ENCODE results near the gene CEP83. TPM values are rescaled to one million over a fixed set of nuclear protein-coding genes. Genes with fewer than 3 reads are reported as not detected.

The CEP83 gene
- total and polyA plus RNA-seq, 9 of the 15 experiments (the other 6 are each of a cell fraction or from before 2014, with no cell fraction given), result 5.3 to 40.5 (median 31.3) TPM

- TF ChIP-seq FOXO4 (CRISPR knock-in tag; IDR thresholded peaks at IDR 0.05) (no peak), KDM5B (IDR thresholded peaks at IDR 0.05; ENCODE audit: insufficient replicate concordance, low read depth, low read length) (no peak), DACH1 (IDR thresholded peaks at IDR 0.05; ENCODE audit: partially characterized antibody) (no peak), ZNF3 (CRISPR knock-in tag; IDR thresholded peaks at IDR 0.05) (no peak), GTF2F1 (IDR thresholded peaks at IDR 0.05; ENCODE audit: low read depth, low read length) (no peak)
Measured at GRCh38 chr12:94379479-94380113, 80.1 kb downstream of the CEP83 start (continued).

- H3K9ac ChIP-seq (ENCODE audit: insufficient read depth in 1 of 2, low read depth in 2 of 2, low read length in 2 of 2), result no peak overlapping the region
- in situ Hi-C loops (cut with MboI), result no loop called here
- no peak overlapping the region for H3K4me3 ChIP-seq
- 100% methylated on average over 2 of the region's 2 CpGs for WGBS (ENCODE audit: insufficient coverage, low coverage, missing lambda C conversion rate)
- H3K9me1 ChIP-seq (ENCODE audit: control insufficient read depth, insufficient read depth, low read length), result no peaks in the 10 kb centered on the region
- no peaks in the 10 kb centered on the region for H4K20me1 ChIP-seq (replicated peaks; ENCODE audit: control insufficient read depth, insufficient read depth, low read length)
- BruUV-seq (replicated peaks), result no TSS peak
- H2AFZ ChIP-seq (ENCODE audit: low read depth, low read length), result no peak overlapping the region
- H3K36me3 ChIP-seq (ENCODE audit: control insufficient read depth, insufficient read depth, low read length), result peaks cover 32% of the 10 kb centered on the region; the same call in 2 of the 3 replicates
- no peaks in the 10 kb centered on the region for H3K27me3 ChIP-seq (ENCODE audit: control insufficient read depth in 2 of 2, insufficient read depth in 2 of 2, low read length in 2 of 2)
- intact Hi-C loops (cut with micrococcal nuclease), result no loop called here
- FAIRE-seq (no peak), DNase-seq (ENCODE audit: extremely low read depth in 1 of 4, low spot score in 3 of 4) (no peak), ATAC-seq (no peak)
- H3K79me2 ChIP-seq (ENCODE audit: control insufficient read depth, insufficient read depth, low read length), result no peaks in the 10 kb centered on the region
- no peak overlapping the region for H3K27ac ChIP-seq (ENCODE audit: extremely low read depth, low read depth, low read length)
- no peak overlapping the region for H3K4me2 ChIP-seq (ENCODE audit: insufficient read depth, low read length)
- TF ChIP-seq ZBTB7A (IDR thresholded peaks at IDR 0.05; ENCODE audit: borderline replicate concordance, control insufficient read depth, low read depth, low read length) (no peak), TARDBP (IDR thresholded peaks at IDR 0.05) (no peak), RBM39 (optimal IDR thresholded peaks at IDR 0.05; ENCODE audit: low read depth, low read length) (no peak), MEIS2 (IDR thresholded peaks at IDR 0.05; ENCODE audit: partially characterized antibody) (no peak), CHD2 (IDR thresholded peaks at IDR 0.05; ENCODE audit: low read depth, low read length) (no peak), MCM3 (IDR thresholded peaks at IDR 0.05) (no peak), FOXA3 (CRISPR knock-in tag; conservative IDR thresholded peaks at IDR 0.05 in 1 of 2, IDR thresholded peaks at IDR 0.05 in 1 of 2) (no peak), JUND (IDR thresholded peaks at IDR 0.05; ENCODE audit: borderline replicate concordance, low read depth, low read length) (no peak), JUND (tag; IDR thresholded peaks at IDR 0.05; ENCODE audit: borderline replicate concordance, low read depth, low read length) (no peak), TCF7L2 (IDR thresholded peaks at IDR 0.05; ENCODE audit: low read depth, low read length) (no peak), CBX8 (IDR thresholded peaks at IDR 0.05; ENCODE audit: borderline replicate concordance, extremely low read depth, low read depth, low read length, poor library complexity, severe bottlenecking) (no peak), NCOA6 (IDR thresholded peaks at IDR 0.05) (no peak), BRF1 (IDR thresholded peaks at IDR 0.05; ENCODE audit: borderline replicate concordance, extremely low read depth, insufficient read length) (no peak), GATA2 (CRISPR knock-in tag; IDR thresholded peaks at IDR 0.05) (no peak), ZBTB43 (CRISPR knock-in tag; IDR thresholded peaks at IDR 0.05) (no peak)
- H3K9me3 ChIP-seq (replicated peaks; ENCODE audit: control insufficient read depth, insufficient read depth, low read depth, low read length), result no peaks in the 10 kb centered on the region
- H3K4me1 ChIP-seq (replicated peaks in 1 of 2; ENCODE audit: control insufficient read depth in 2 of 2, insufficient read depth in 2 of 2, low read length in 2 of 2), result no peaks in the 10 kb centered on the region
- CTCF ChIA-PET (ENCODE audit: low intra/inter-chr PET ratio), result no interaction called here
- POLR2A ChIA-PET, result no interaction called here
Measured at GRCh38 chr12:94377599-94377998, 82.1 kb downstream of the CEP83 start.

Measured in K562 (cell line).